Liver (tissue), 3 donors: ENCODE data around the gene FRMPD1.

Experiments used
- CTCF ChIP-seq: fragments of 150-350 bp; IDR thresholded peaks from 2 replicates; pipeline ENCODE4 v1.5.1; 2017; ENCODE audit warnings: improper control_type of control experiment, low read depth, low read length; ENCODE audit not compliant: missing input control
- EGR1 ChIP-seq, 2 donors: IDR thresholded peaks; 2 replicates each; pipeline ENCODE4 v1.6.1; 2016 to 2018; ENCODE audit warnings: antibody characterized with exemption in 2 of 2, low read depth in 2 of 2
- FOXA1 ChIP-seq: IDR thresholded peaks from 2 replicates; pipeline ENCODE4 v1.6.1; 2016; ENCODE audit warnings: antibody characterized with exemption
- FOXA2 ChIP-seq: IDR thresholded peaks from 2 replicates; pipeline ENCODE4 v1.6.1; 2016; ENCODE audit warnings: antibody characterized with exemption
- GABPA ChIP-seq, 2 donors: IDR thresholded peaks in 1 of 2; conservative IDR thresholded peaks in 1 of 2; 2 replicates each; pipeline ENCODE4 v1.6.1; 2016; ENCODE audit warnings: antibody characterized with exemption in 2 of 2, mild to moderate bottlenecking in 1 of 2, moderate library complexity in 1 of 2
- HNF4A ChIP-seq, 2 donors: conservative IDR thresholded peaks; 2 replicates each; pipeline ENCODE4 v1.6.1; 2016; ENCODE audit warnings: antibody characterized with exemption in 2 of 2, mild to moderate bottlenecking in 2 of 2
- JUND ChIP-seq, 2 donors: IDR thresholded peaks; 2 replicates each; pipeline ENCODE4 v1.6.1; 2016; ENCODE audit warnings: antibody characterized with exemption in 2 of 2
- MAX ChIP-seq: IDR thresholded peaks from 2 replicates; pipeline ENCODE4 v1.6.1; 2016; ENCODE audit warnings: antibody characterized with exemption
- RAD21 ChIP-seq, 2 donors: IDR thresholded peaks; 2 replicates each; pipeline ENCODE4 v1.6.1; 2016; ENCODE audit warnings: antibody characterized with exemption in 2 of 2, mild to moderate bottlenecking in 2 of 2
- REST ChIP-seq: IDR thresholded peaks from 2 replicates; pipeline ENCODE4 v1.6.1; 2016; ENCODE audit warnings: antibody characterized with exemption, mild to moderate bottlenecking
- RXRA ChIP-seq, 2 donors: IDR thresholded peaks; 2 replicates each; pipeline ENCODE4 v1.6.1; 2017 to 2018; ENCODE audit warnings: antibody characterized with exemption in 2 of 2, mild to moderate bottlenecking in 1 of 2
- SP1 ChIP-seq: IDR thresholded peaks from 2 replicates; pipeline ENCODE4 v1.6.1; 2018; ENCODE audit warnings: antibody characterized with exemption, mild to moderate bottlenecking
- YY1 ChIP-seq: IDR thresholded peaks from 2 replicates; pipeline ENCODE4 v1.6.1; 2016; ENCODE audit warnings: antibody characterized with exemption, mild to moderate bottlenecking
- ZBTB33 ChIP-seq: IDR thresholded peaks from 2 replicates; pipeline ENCODE4 v1.6.1; 2016; ENCODE audit warnings: antibody characterized with exemption
- donor health status: healthy.
- donor health status: healthy.

GRCh38 chr9:37618817-37619216 lies 31.9 kb upstream of the FRMPD1 start:
- TF ChIP-seq REST (no peak), CTCF (no peak), GABPA (IDR thresholded peaks at IDR 0.05 in 1 of 2, conservative IDR thresholded peaks at IDR 0.05 in 1 of 2) (no peak), EGR1 (IDR thresholded peaks at IDR 0.05; ENCODE audit: low read depth in 2 of 2) (no peak), FOXA2 (no peak), JUND (IDR thresholded peaks at IDR 0.05) (no peak), MAX (no peak), RAD21 (IDR thresholded peaks at IDR 0.05) (no peak), ZBTB33 (no peak), SP1 (no peak), HNF4A (conservative IDR thresholded peaks at IDR 0.05) (no peak), YY1 (no peak), FOXA1 (no peak), RXRA (IDR thresholded peaks at IDR 0.05) (no peak)
